Measurements from ENCODE around the gene GFOD1.

GRCh38 chr6:13359287-13359686, 128.1 kb downstream of the GFOD1 start:
- TF ChIP-seq MAX (IDR thresholded peaks at IDR 0.05) (no peak), CEBPB (IDR thresholded peaks at IDR 0.05) (no peak), CREB1 (IDR thresholded peaks at IDR 0.05; ENCODE audit: low read depth) (no peak), TCF12 (IDR thresholded peaks at IDR 0.05; ENCODE audit: low read depth) (no peak), YY1 (IDR thresholded peaks at IDR 0.05; ENCODE audit: low read depth) (no peak), TAF1 (IDR thresholded peaks at IDR 0.05; ENCODE audit: low read depth) (no peak), RAD21 (IDR thresholded peaks at IDR 0.05; ENCODE audit: low read depth) (no peak), TEAD4 (IDR thresholded peaks at IDR 0.05) (no peak), EGR1 (IDR thresholded peaks at IDR 0.05) (no peak), NFIC (IDR thresholded peaks at IDR 0.05) (no peak), ZBTB7A (IDR thresholded peaks at IDR 0.05; ENCODE audit: low read depth) (no peak), EP300 (IDR thresholded peaks at IDR 0.05; ENCODE audit: borderline replicate concordance) (no peak)
